Hepatocyte (in vitro differentiated cells): ENCODE results near the gene ATP2C2.

Experiments used
- CTCF ChIP-seq: fragments of 200-600 bp; sonication (generic); IDR thresholded peaks from 2 replicates; pipeline ENCODE4 v1.5.1; 2016; ENCODE audit warnings: antibody characterized with exemption, mild to moderate bottlenecking; ENCODE audit not compliant: poor library complexity
- EZH2phosphoT487 ChIP-seq: fragments of 200-600 bp; sonication (generic); IDR thresholded peaks from one replicate; pipeline ENCODE4 v1.6.1; 2018; ENCODE audit warnings: antibody characterized with exemption, mild to moderate bottlenecking, low read depth, moderate library complexity; ENCODE audit not compliant: unreplicated experiment, severe bottlenecking

- TF ChIP-seq EZH2phosphoT487, result no peak
- TF ChIP-seq CTCF, result no peak
Measured at GRCh38 chr16:84404936-84405639, 36.8 kb downstream of the ATP2C2 start.
